GM21381 (cell line): ENCODE measurements around the gene PRKCH.

Source experiments
- ATAC-seq: cut with Tn5 transposase; IDR thresholded peaks from one replicate; pipeline ENCODE4 v1.9.1; 2021; ENCODE audit warnings: mild to moderate bottlenecking, moderate library complexity; ENCODE audit not compliant: unreplicated experiment

The PRKCH gene

DNA sequence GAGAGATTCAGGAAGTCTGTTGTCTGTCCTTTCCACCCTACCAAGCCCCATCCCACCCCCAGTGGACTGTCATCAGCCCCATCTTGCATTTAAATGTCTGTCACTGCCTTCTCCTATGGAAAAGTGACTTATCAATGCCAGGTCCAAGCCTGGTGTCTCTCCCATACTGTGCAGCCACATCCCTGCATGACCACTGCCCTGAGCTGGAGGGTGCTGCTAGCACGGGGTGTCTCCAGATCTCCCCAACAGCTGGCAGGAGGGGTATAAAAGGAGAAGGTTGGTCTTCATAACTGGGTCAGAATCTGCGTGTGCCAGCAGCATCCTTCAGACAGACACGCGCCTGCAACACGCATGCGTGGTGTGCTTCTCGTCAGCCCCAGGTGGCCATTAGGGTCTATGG, 219.6 kb downstream of the PRKCH start:
- ATAC-seq, result no peak

DNA sequence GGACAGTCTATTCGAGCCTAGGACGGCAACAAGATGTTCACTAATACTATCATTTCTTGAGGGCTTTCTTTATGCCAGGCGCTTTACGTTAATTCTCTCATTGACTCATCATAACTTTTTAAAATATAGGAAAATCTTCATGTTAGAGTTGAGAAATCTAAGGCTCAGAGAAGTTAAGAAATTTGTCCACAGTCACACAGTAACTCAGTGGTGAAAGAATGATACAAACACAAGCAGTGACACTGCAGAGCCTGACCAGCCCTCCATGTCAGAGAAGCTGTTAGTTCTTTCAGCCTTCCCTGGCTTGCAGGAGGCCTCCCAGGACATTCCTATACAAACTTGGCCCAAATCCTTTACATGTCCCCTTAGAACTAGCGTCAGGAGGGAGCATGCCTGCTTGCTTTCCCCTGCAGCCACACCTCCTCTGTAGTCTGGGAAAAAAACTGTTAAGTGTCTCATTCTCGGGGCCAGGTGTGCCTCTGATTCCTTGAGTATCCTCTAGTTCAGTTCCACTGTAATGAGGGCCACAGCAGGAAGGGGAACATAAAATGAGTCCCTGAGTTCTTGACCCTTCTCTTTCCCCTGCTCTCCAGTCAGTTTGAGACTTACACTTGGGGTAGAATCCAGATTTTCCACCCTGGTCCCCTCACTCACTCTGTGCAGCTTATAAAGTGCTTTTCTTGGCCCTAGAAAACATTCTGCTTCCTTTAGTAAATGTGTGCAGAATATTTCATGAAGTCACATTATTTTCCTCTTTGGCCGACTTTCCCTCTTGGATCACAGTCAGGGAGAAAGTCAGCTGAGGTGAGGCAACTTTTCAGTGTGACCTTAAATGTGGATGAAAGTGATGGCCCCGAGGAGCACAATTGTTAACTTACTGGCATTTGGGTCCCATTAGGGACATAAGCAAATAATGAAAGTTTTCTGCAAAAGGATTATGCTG, 221.7 kb downstream of the PRKCH start:
- ATAC-seq, result no peak

DNA sequence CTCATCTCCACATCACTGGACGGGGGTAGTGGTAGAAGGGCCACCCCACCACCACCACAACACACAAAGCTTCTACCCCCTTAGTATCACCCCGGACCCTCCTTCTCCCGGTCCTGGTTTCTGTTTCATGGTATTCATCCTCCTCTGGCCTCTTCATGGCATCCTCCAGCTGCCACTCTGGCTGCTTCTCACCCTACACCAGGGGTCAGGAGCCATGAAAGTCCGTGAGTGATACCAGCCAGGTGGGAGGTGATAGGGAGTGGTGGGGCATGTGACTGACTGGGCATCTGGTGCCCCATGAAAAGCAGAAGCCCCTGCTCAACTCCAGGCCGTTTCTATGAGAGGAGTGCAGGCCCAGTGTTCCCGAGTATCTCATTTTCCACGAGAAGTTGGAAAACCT, 222.6 kb downstream of the PRKCH start:
- no peak for ATAC-seq

DNA sequence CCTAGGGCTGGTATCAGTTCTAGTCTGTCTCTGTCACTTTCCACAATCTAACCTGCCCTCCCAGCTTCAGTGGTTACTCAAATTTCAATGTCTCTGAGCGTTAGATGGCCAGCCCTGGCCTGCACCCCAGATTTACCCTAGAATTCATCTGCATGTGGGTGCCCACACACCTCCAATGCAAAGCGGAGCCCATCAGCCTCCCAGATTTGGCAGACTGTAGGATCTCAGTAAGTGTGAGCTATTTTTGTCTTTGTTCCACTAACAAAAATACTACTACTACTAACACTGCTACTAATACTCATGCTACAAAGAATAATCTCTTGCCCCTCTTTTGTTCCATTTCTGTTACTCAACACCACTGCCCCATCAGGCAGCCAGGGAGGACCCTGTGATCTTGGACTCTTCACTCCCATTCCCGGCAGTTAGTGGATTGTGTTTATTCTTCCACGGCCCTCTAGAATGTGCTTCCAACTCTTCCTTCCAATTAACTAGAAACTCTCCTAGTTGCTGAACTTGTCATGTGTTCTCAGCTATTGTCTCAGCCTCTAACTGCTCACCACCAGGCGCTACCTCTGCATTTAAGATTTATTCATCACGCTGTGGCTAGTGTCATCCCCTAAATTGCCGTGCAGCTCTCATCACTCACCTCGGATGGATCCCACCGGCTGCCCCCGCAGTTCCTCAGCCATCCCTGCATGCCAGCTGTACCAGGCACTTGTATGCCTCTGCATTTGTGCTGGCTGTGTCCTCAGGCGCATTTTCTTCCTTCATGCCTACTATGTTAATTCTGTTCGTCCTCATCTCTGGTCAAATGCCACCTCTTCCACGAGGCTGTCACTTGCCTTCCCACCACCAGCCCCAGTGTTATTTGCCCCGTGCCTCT, 223.3 kb downstream of the PRKCH start:
- ATAC-seq, result no peak

- no peak for ATAC-seq
Observed at GRCh38 chr14:61545726-61546455, 224.5 kb downstream of the PRKCH start.

DNA sequence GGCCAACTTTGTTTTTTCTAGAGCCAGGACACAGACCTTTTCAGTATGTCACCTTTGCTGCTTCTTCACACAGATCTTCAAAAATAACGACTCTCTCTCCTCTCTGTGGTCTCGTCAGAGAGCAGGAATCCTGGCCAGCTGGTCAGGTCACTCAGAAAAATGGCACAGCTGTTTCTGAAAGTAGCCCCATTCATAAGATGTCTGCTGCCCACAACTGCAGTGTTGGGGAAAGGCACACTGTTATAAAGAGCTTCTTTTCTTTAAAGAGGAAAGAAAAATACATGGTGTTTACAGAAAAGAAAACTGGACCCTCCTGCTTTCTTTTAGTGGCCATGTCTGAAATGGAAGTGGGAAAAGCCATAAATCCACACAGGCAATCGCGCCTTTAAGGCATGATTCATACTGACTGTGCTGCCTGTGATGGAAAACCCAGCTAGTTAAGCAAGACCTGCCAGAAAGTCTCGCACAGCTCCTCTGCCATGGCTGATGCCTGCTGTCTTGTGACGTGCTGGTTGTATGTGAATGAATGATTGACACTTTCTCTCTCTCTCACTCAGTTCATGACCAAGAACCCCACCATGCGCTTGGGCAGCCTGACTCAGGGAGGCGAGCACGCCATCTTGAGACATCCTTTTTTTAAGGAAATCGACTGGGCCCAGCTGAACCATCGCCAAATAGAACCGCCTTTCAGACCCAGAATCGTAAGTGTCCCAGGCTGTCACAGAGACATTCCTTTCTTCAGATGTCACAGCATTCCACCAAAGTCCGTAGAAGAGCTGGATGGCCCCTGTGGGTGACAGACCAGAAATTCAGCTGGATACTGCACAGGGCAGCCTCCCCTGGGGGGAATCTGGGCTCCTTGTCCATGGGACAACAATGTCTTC, 226.0 kb downstream of the PRKCH start:
- ATAC-seq, result no peak

- ATAC-seq, result no peak
Observed at GRCh38 chr14:61549425-61549824, 228.0 kb downstream of the PRKCH start.

GRCh38 chr14:61551384-61551783, 230.0 kb downstream of the PRKCH start:
- no peak for ATAC-seq

GRCh38 chr14:61552241-61552640, 230.9 kb downstream of the PRKCH start:
- ATAC-seq, result no peak

GRCh38 chr14:61553730-61554641, 232.6 kb downstream of the PRKCH start:
- ATAC-seq, result no peak

DNA sequence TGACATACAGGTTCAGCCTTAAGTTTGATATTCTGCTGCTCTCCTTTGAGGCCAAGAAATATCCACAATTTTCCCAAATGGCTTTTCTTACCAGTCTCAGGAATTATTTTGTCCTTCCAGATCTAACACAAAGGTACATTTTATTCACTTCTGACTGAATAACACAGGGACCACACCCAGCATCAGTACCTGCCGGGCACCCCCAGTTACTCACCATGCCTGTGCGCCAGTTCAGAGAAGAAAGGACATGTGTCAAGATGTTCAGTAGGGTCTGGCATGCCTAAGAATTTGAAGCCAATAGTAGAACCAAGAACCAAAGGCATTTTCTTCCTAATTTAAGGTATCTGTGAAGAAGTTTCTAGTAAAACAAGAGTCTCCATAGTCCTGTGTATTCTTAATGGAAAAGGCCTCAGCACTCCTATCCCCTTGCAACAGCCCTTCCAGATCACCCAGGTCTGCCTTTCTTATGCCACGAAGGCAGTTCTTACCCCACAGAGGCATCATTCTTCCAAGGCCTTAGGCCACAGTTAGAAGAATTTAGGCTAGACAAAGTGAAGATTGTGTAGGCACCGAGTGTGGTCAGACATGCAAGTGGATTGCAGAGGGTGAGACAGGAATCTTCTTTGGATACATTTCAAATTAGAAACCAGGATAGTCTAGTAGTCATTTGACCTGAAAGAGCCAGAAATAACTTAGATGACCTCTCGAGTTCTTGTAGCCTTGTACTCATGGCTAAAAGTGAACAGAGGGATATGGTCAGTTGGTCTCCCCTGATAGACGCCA, 233.9 kb downstream of the PRKCH start:
- no peak for ATAC-seq

- ATAC-seq, result no peak
Observed at GRCh38 chr14:61556455-61556854, 235.1 kb downstream of the PRKCH start.

GRCh38 chr14:61557262-61557661, 235.9 kb downstream of the PRKCH start:
- ATAC-seq, result no peak

DNA sequence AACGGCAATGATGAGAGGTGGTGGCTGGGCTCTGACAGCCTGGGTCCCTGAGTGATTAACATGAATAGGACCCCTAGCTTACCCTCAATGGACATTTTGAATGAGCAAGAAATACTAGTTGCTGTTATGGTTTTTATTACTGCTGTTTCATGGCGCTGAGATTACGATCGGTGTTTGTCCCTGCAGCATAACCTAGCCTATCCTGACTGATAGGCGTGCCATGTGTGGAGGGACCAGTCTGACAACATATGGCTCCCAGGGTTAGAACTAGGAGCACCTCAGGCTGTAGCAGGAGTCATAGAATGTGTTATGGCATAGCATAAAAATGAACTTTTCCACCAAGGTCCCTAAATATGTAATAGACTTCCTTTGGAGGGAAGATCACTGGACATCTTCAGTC, 236.5 kb downstream of the PRKCH start:
- ATAC-seq, result no peak

DNA sequence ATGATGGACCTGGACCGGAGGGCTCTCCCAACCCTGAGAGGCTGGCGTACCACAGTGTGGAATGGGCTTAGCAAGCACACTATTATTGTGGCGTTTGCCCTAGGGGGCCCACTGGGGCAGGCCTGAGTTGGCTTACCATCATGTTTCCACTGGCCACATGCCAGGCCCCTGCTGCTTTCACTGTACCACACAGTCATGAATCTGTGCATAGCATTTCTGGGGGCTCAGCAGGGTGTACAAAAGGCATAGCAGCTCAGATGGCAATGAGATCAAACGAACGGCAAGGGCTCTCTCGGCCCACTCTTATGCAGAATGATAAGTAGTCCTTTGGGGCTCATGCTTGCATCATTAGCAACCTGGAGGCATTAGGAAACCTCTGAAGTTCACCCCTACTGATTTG, 236.9 kb downstream of the PRKCH start:
- ATAC-seq, result no peak

- no peak for ATAC-seq
Observed at GRCh38 chr14:61559641-61560201, 238.3 kb downstream of the PRKCH start.

- no peak for ATAC-seq
Observed at GRCh38 chr14:61560323-61560722, 238.9 kb downstream of the PRKCH start.

GRCh38 chr14:61561104-61561503, 239.7 kb downstream of the PRKCH start:
- no peak for ATAC-seq
